CD4-positive, CD25-positive, alpha-beta regulatory T cell (primary cell): ENCODE measurements around the gene LPCAT2. TPM values are rescaled to one million over a fixed set of nuclear protein-coding genes. Genes with fewer than 3 reads are reported as not detected.
A peak's percentile ranks its signal among the peaks of the same experiment; 100 is the strongest.

Source experiments
- ATAC-seq, 2 donors: fragments of 150-1000 bp; cut with Tn5 transposase; one replicate each; pipeline ENCODE4 v1.10.0; 2021; ENCODE audit warnings: low read depth in 2 of 2, moderate number of reproducible peaks in 2 of 2, moderate library complexity in 1 of 2
- DNase-seq, 3 donors: peaks; one replicate each; pipeline versions ENCODE4 v3.0.0 to v3.0.0-alpha.2; 2012 to 2022; ENCODE audit warnings: mixed read lengths in 1 of 3
- H3K27ac ChIP-seq: one replicate; pipeline ENCODE4 v1.7.0; 2013; ENCODE audit warnings: mild to moderate bottlenecking, low read length; ENCODE audit not compliant: insufficient read depth, poor library complexity, severe bottlenecking
- H3K27me3 ChIP-seq: one replicate; pipeline ENCODE4 v1.7.0; 2013; ENCODE audit warnings: low read length; ENCODE audit not compliant: control insufficient read depth, insufficient read depth
- H3K36me3 ChIP-seq: one replicate; pipeline ENCODE4 v1.7.0; 2013; ENCODE audit warnings: mild to moderate bottlenecking, low read length, moderate library complexity; ENCODE audit not compliant: control insufficient read depth, insufficient read depth
- H3K4me1 ChIP-seq: 2 replicates; pipeline ENCODE4 v1.7.0; 2013; ENCODE audit warnings: mild to moderate bottlenecking, low read length; ENCODE audit not compliant: insufficient read depth, control insufficient read depth, poor library complexity, severe bottlenecking
- H3K4me3 ChIP-seq: one replicate; pipeline ENCODE4 v1.7.0; 2013; ENCODE audit warnings: low read depth, mild to moderate bottlenecking, low read length, moderate library complexity
- H3K9me3 ChIP-seq, 2 experiments: 1 replicate in 1 of 2; 2 replicates in 1 of 2; pipeline ENCODE4 v1.7.0; 2013; ENCODE audit warnings: low read length in 2 of 2, mild to moderate bottlenecking in 1 of 2, moderate library complexity in 1 of 2; ENCODE audit not compliant: control insufficient read depth in 2 of 2
- H3K27ac Mint-ChIP-seq, 3 donors: one replicate each; pipeline ENCODE4 v1.8.0; 2020 to 2022; ENCODE audit warnings: mild to moderate bottlenecking in 3 of 3, mixed read lengths in 3 of 3, moderate library complexity in 2 of 3
- H3K27me3 Mint-ChIP-seq: one replicate; pipeline ENCODE4 v1.8.0; 2022; ENCODE audit warnings: mild to moderate bottlenecking, mixed read lengths
- H3K36me3 Mint-ChIP-seq: one replicate; pipeline ENCODE4 v1.8.0; 2020; ENCODE audit warnings: mixed read lengths
- H3K4me1 Mint-ChIP-seq, 4 donors: one replicate each; pipeline ENCODE4 v1.8.0; 2020 to 2022; ENCODE audit warnings: mixed read lengths in 4 of 4, mild to moderate bottlenecking in 1 of 4
- H3K4me3 Mint-ChIP-seq, 4 donors: one replicate each; pipeline ENCODE4 v1.8.0; 2020 to 2022; ENCODE audit warnings: mild to moderate bottlenecking in 4 of 4, mixed read lengths in 4 of 4, moderate library complexity in 3 of 4
- H3K9me3 Mint-ChIP-seq, 7 donors: one replicate each; pipeline ENCODE4 v1.8.0; 2020 to 2022; ENCODE audit warnings: mixed read lengths in 7 of 7, mild to moderate bottlenecking in 3 of 7, moderate library complexity in 2 of 7
- polyA plus RNA-seq, 4 donors: library from polyadenylated mRNA; unstranded; fragments of 300-500 nt; fragmentation: Illumina TruSeq; gene quantifications; one replicate each; pipeline ENCODE4 v1.2.3, GENCODE V29; 2021
- total RNA-seq: library from RNA; stranded (reverse); gene quantifications from one replicate; pipeline ENCODE4 v1.2.3, GENCODE V29; 2022

The LPCAT2 gene
- total and polyA plus RNA-seq, 5 donors from 2014 or later, result 0.13 to 0.57 (median 0.14) TPM; not detected in 1

DNA sequence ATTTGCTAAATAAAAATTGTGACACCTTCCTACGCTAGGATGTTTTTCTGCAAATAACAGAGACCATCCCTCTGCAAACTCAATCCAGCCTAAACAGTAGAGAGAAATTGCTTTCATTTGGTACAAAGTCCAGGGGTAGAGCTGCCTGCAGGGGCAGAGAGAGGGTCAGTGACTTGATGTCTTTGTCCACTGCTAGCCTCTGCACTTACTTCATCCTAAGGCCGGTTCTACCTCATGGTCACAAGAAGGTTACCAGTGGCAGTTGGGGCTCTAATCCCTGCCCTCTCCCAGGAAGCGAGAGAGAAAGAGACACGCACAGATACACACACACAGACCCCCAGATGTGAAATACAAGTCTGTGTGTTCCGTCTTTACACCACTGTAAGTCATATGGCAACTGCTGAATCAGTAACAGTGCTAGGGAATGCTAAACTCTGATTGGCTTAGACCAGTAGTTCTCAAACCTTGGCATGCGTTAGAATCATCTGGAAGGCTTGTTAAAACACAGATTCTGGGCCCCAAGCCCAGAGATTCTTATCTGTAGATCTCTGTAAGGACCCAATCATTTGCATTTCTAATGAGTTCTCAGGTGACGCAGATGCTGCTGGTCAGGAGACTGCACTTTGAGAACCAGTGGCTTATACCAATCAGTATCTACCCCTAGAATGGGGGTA is 13.1 kb upstream of the LPCAT2 start:
- ATAC-seq, result no peak
- Histone ChIP-seq H3K9me3 (no peaks in the 10 kb centered on the region), H3K27ac (no peak overlapping the region), H3K27me3 (no peaks in the 10 kb centered on the region), H3K4me1 (no peaks in the 10 kb centered on the region), H3K36me3 (no peaks in the 10 kb centered on the region), H3K4me3 (no peak overlapping the region)
- no peak overlapping the region for H3K27ac Mint-ChIP-seq
- no peak for DNase-seq
- no peak overlapping the region for H3K4me3 Mint-ChIP-seq
- H3K27me3 Mint-ChIP-seq, result no peaks in the 10 kb centered on the region
- H3K9me3 Mint-ChIP-seq, result no peaks in the 10 kb centered on the region
- peaks cover 0 to 2% (median 0%) of the 10 kb centered on the region in 4 donors for H3K4me1 Mint-ChIP-seq
- H3K36me3 Mint-ChIP-seq, result no peaks in the 10 kb centered on the region

- no peaks in the 10 kb centered on the region for H3K9me3 Mint-ChIP-seq
- no peak overlapping the region for H3K27ac Mint-ChIP-seq
- H3K4me3 Mint-ChIP-seq, result no peak overlapping the region
- no peaks in the 10 kb centered on the region for H3K36me3 Mint-ChIP-seq
- H3K4me1 Mint-ChIP-seq, result peaks cover 0 to 2% (median 0%) of the 10 kb centered on the region in 4 donors
- H3K27me3 ChIP-seq, result no peaks in the 10 kb centered on the region
- DNase-seq (no peak), ATAC-seq (no peak)
- no peak overlapping the region for H3K4me3 ChIP-seq
- H3K27me3 Mint-ChIP-seq, result no peaks in the 10 kb centered on the region
- H3K27ac ChIP-seq, result no peak overlapping the region
- no peaks in the 10 kb centered on the region for H3K9me3 ChIP-seq
- H3K4me1 ChIP-seq, result no peaks in the 10 kb centered on the region
- H3K36me3 ChIP-seq, result no peaks in the 10 kb centered on the region
Measured at GRCh38 chr16:55496509-55497145, 12.2 kb upstream of the LPCAT2 start.

- Histone ChIP-seq H3K4me3 (no peak overlapping the region), H3K27me3 (no peaks in the 10 kb centered on the region), H3K27ac (no peak overlapping the region), H3K9me3 (no peaks in the 10 kb centered on the region), H3K36me3 (no peaks in the 10 kb centered on the region), H3K4me1 (no peaks in the 10 kb centered on the region)
- H3K4me3 Mint-ChIP-seq, result no peak overlapping the region
- ATAC-seq (no peak), DNase-seq (no peak)
- peaks cover 0 to 2% (median 0%) of the 10 kb centered on the region in 4 donors for H3K4me1 Mint-ChIP-seq
- H3K9me3 Mint-ChIP-seq, result no peaks in the 10 kb centered on the region
- H3K27ac Mint-ChIP-seq, result no peak overlapping the region
- no peaks in the 10 kb centered on the region for H3K27me3 Mint-ChIP-seq
- no peaks in the 10 kb centered on the region for H3K36me3 Mint-ChIP-seq
Measured at GRCh38 chr16:55497558-55497957, 11.3 kb upstream of the LPCAT2 start.

GRCh38 chr16:55498101-55498500 is 10.8 kb upstream of the LPCAT2 start:
- H3K4me1 ChIP-seq, result no peaks in the 10 kb centered on the region
- H3K27me3 ChIP-seq, result no peaks in the 10 kb centered on the region
- H3K27ac ChIP-seq, result no peak overlapping the region
- no peak overlapping the region for H3K4me3 ChIP-seq
- Mint-ChIP-seq H3K27ac (no peak overlapping the region), H3K4me1 (peaks cover 0 to 2% (median 0%) of the 10 kb centered on the region in 4 donors), H3K27me3 (no peaks in the 10 kb centered on the region), H3K4me3 (no peak overlapping the region), H3K36me3 (no peaks in the 10 kb centered on the region), H3K9me3 (no peaks in the 10 kb centered on the region)
- no peaks in the 10 kb centered on the region for H3K36me3 ChIP-seq
- no peaks in the 10 kb centered on the region for H3K9me3 ChIP-seq
- ATAC-seq (no peak), DNase-seq (no peak)

- no peaks in the 10 kb centered on the region for H3K9me3 Mint-ChIP-seq
- no peaks in the 10 kb centered on the region for H3K36me3 Mint-ChIP-seq
- H3K4me1 ChIP-seq, result no peaks in the 10 kb centered on the region
- H3K4me3 ChIP-seq, result no peak overlapping the region
- H3K27ac ChIP-seq, result no peak overlapping the region
- no peak overlapping the region for H3K4me3 Mint-ChIP-seq
- no peak overlapping the region for H3K27ac Mint-ChIP-seq
- H3K4me1 Mint-ChIP-seq, result peaks cover 0 to 2% (median 0%) of the 10 kb centered on the region in 4 donors
- DNase-seq (no peak), ATAC-seq (no peak)
- no peaks in the 10 kb centered on the region for H3K9me3 ChIP-seq
- no peaks in the 10 kb centered on the region for H3K36me3 ChIP-seq
- H3K27me3 Mint-ChIP-seq, result no peaks in the 10 kb centered on the region
- H3K27me3 ChIP-seq, result no peaks in the 10 kb centered on the region
Measured at GRCh38 chr16:55499281-55499680, 9.6 kb upstream of the LPCAT2 start.

- Histone ChIP-seq H3K27me3 (no peaks in the 10 kb centered on the region), H3K27ac (no peak overlapping the region), H3K36me3 (no peaks in the 10 kb centered on the region), H3K4me1 (no peaks in the 10 kb centered on the region), H3K9me3 (no peaks in the 10 kb centered on the region), H3K4me3 (no peak overlapping the region)
- ATAC-seq (no peak), DNase-seq (peak in 1 of 3 donors; percentile 7)
- Mint-ChIP-seq H3K9me3 (no peaks in the 10 kb centered on the region), H3K4me3 (no peak overlapping the region), H3K27ac (no peak overlapping the region), H3K4me1 (peaks cover 0 to 2% (median 0%) of the 10 kb centered on the region in 4 donors), H3K27me3 (no peaks in the 10 kb centered on the region), H3K36me3 (no peaks in the 10 kb centered on the region)
Measured at GRCh38 chr16:55499951-55500529, 8.8 kb upstream of the LPCAT2 start.

GRCh38 chr16:55500530-55501011 is 8.3 kb upstream of the LPCAT2 start:
- H3K27ac ChIP-seq, result no peak overlapping the region
- no peak overlapping the region for H3K27ac Mint-ChIP-seq
- H3K36me3 Mint-ChIP-seq, result no peaks in the 10 kb centered on the region
- no peak overlapping the region for H3K4me3 ChIP-seq
- no peaks in the 10 kb centered on the region for H3K9me3 ChIP-seq
- no peaks in the 10 kb centered on the region for H3K4me1 ChIP-seq
- H3K4me1 Mint-ChIP-seq, result peaks cover 0 to 2% (median 0%) of the 10 kb centered on the region in 4 donors
- no peak overlapping the region for H3K4me3 Mint-ChIP-seq
- H3K27me3 ChIP-seq, result no peaks in the 10 kb centered on the region
- H3K27me3 Mint-ChIP-seq, result no peaks in the 10 kb centered on the region
- ATAC-seq (no peak), DNase-seq (no peak)
- H3K9me3 Mint-ChIP-seq, result no peaks in the 10 kb centered on the region
- no peaks in the 10 kb centered on the region for H3K36me3 ChIP-seq
